Measurements from ENCODE around the gene SHANK1.

The SHANK1 gene

GRCh38 chr19:50721441-50722137 lies 2.0 kb upstream of the SHANK1 start:
- WGBS (ENCODE audit: insufficient coverage, insufficient read length) = no CpG with 5 or more reads among the region's 10 CpGs
- H3K9me3 ChIP-seq (ENCODE audit: control insufficient read depth, insufficient read depth, low read length) = peaks cover 23% of the 10 kb centered on the region
- H3K27me3 ChIP-seq (ENCODE audit: control insufficient read depth, insufficient read depth, low read length) = no peaks in the 10 kb centered on the region
- no peak for DNase-seq (ENCODE audit: low read depth, low spot score)
- no peak overlapping the region for H3K4me3 ChIP-seq (ENCODE audit: low read length)
- no peaks in the 10 kb centered on the region for H3K4me1 ChIP-seq (ENCODE audit: control insufficient read depth, insufficient read depth, low read length)
- no peak overlapping the region for H3K27ac ChIP-seq (ENCODE audit: low read length)
- H3K36me3 ChIP-seq (ENCODE audit: control insufficient read depth, insufficient read depth, low read length) = peaks cover 3% of the 10 kb centered on the region; the same call in 1 of the 2 replicates

- Histone ChIP-seq H3K36me3 (ENCODE audit: control insufficient read depth, insufficient read depth, low read length) (peaks cover 3% of the 10 kb centered on the region; the same call in 1 of the 2 replicates), H3K27me3 (ENCODE audit: control insufficient read depth, insufficient read depth, low read length) (no peaks in the 10 kb centered on the region), H3K27ac (ENCODE audit: low read length) (no peak overlapping the region), H3K4me1 (ENCODE audit: control insufficient read depth, insufficient read depth, low read length) (no peaks in the 10 kb centered on the region), H3K4me3 (ENCODE audit: low read length) (no peak overlapping the region), H3K9me3 (ENCODE audit: control insufficient read depth, insufficient read depth, low read length) (peaks cover 25% of the 10 kb centered on the region)
- no CpG with 5 or more reads among the region's 8 CpGs for WGBS (ENCODE audit: insufficient coverage, insufficient read length)
- no peak for DNase-seq (ENCODE audit: low read depth, low spot score)
Measured at GRCh38 chr19:50720921-50721381, 1.3 kb upstream of the SHANK1 start.

- peaks cover 27% of the 10 kb centered on the region for H3K9me3 ChIP-seq (ENCODE audit: control insufficient read depth, insufficient read depth, low read length)
- no peaks in the 10 kb centered on the region for H3K4me1 ChIP-seq (ENCODE audit: control insufficient read depth, insufficient read depth, low read length)
- H3K27ac ChIP-seq (ENCODE audit: low read length) = no peak overlapping the region
- no peaks in the 10 kb centered on the region for H3K27me3 ChIP-seq (ENCODE audit: control insufficient read depth, insufficient read depth, low read length)
- H3K36me3 ChIP-seq (ENCODE audit: control insufficient read depth, insufficient read depth, low read length) = peaks cover 3% of the 10 kb centered on the region; the same call in 1 of the 2 replicates
- H3K4me3 ChIP-seq (ENCODE audit: low read length) = no peak overlapping the region
- DNase-seq (ENCODE audit: low read depth, low spot score) = no peak
- no CpG with 5 or more reads among the region's 21 CpGs for WGBS (ENCODE audit: insufficient coverage, insufficient read length)
Measured at GRCh38 chr19:50720181-50720920, 749 bp upstream of the SHANK1 start.

- Histone ChIP-seq H3K27me3 (ENCODE audit: control insufficient read depth, insufficient read depth, low read length) (no peaks in the 10 kb centered on the region), H3K9me3 (ENCODE audit: control insufficient read depth, insufficient read depth, low read length) (peaks cover 31% of the 10 kb centered on the region), H3K27ac (ENCODE audit: low read length) (no peak overlapping the region), H3K4me1 (ENCODE audit: control insufficient read depth, insufficient read depth, low read length) (no peaks in the 10 kb centered on the region), H3K36me3 (ENCODE audit: control insufficient read depth, insufficient read depth, low read length) (no peaks in the 10 kb centered on the region; the same call in 1 of the 2 replicates), H3K4me3 (ENCODE audit: low read length) (no peak overlapping the region)
- no CpG with 5 or more reads among the region's 30 CpGs for WGBS (ENCODE audit: insufficient coverage, insufficient read length)
- no peak for DNase-seq (ENCODE audit: low read depth, low spot score)
Measured at GRCh38 chr19:50719119-50719435, 525 bp downstream of the SHANK1 start.

DNA sequence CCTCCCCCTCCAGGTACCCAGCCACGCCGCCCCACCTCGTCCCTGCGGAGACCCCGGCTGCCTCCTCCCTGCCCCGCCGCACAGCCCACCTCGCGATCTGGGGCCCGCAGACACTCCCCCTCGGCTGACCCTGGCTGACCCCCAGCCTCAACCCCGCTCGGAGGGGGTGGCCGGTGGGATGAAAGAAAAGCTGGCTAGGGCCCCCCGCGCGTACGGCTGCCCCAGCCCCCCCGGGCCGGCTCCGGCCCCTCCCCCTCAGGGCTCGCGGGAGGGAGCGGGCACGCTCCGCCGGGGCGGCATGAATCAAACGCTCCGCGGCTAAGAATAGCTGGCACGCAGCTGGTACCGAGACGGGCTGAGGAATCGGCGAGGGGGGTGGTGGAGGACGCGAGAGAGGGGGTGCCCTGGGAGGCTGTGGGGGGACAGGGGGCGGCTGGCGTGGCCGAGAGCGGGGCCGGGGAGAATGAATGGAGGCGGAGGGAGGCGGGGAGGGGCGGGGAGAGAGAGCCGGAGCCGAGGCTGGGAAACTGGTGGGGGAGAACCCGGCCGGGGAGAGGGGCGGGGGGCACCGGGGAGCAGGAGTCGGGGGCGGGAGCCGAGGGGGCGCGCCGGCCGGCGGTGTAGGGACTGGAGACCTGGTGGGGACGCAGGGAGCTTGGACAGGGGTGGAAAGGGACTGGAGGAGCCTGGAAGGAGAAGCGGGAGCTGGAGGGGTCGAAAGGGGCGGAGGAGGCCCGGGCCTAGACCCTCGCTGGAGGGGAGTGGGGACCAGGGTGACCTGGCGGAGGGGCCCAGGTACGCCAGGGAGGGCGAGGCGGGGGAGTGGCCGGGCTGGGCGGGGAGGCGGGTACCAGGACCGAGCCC lies 1.1 kb downstream of the SHANK1 start:
- Histone ChIP-seq H3K36me3 (ENCODE audit: control insufficient read depth, insufficient read depth, low read length) (no peaks in the 10 kb centered on the region; the same call in 1 of the 2 replicates), H3K4me1 (ENCODE audit: control insufficient read depth, insufficient read depth, low read length) (no peaks in the 10 kb centered on the region), H3K27ac (ENCODE audit: low read length) (no peak overlapping the region), H3K27me3 (ENCODE audit: control insufficient read depth, insufficient read depth, low read length) (no peaks in the 10 kb centered on the region), H3K4me3 (ENCODE audit: low read length) (peak overlapping the region; percentile 15; the same call in 1 of the 2 replicates), H3K9me3 (ENCODE audit: control insufficient read depth, insufficient read depth, low read length) (peaks cover 33% of the 10 kb centered on the region)
- no peak for DNase-seq (ENCODE audit: low read depth, low spot score)
- no CpG with 5 or more reads among the region's 74 CpGs for WGBS (ENCODE audit: insufficient coverage, insufficient read length)

DNA sequence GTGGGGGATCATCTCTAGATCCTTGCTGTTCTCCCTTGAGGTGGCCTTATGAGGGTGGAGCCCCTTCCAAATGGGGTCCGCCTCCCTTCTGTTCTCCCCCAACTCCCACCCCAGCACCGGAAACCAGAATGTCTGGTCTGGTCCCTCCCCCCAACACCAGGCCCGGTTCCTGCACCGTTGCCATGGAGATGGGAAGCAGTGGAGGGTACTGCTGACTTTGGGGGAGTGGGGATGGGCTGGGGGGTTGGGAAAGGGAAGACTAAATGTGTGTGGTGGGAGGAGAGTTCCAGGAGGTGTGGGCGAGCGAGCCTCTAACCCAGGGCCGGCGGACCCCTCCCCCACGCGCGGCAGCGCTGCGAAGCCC lies 1.7 kb downstream of the SHANK1 start:
- Histone ChIP-seq H3K36me3 (ENCODE audit: control insufficient read depth, insufficient read depth, low read length) (no peaks in the 10 kb centered on the region; the same call in 1 of the 2 replicates), H3K4me1 (ENCODE audit: control insufficient read depth, insufficient read depth, low read length) (no peaks in the 10 kb centered on the region), H3K27ac (ENCODE audit: low read length) (no peak overlapping the region), H3K27me3 (ENCODE audit: control insufficient read depth, insufficient read depth, low read length) (no peaks in the 10 kb centered on the region), H3K9me3 (ENCODE audit: control insufficient read depth, insufficient read depth, low read length) (peaks cover 32% of the 10 kb centered on the region), H3K4me3 (ENCODE audit: low read length) (no peak overlapping the region)
- no peak for DNase-seq (ENCODE audit: low read depth, low spot score)
- WGBS (ENCODE audit: insufficient coverage, insufficient read length) = no CpG with 5 or more reads among the region's 13 CpGs

DNA sequence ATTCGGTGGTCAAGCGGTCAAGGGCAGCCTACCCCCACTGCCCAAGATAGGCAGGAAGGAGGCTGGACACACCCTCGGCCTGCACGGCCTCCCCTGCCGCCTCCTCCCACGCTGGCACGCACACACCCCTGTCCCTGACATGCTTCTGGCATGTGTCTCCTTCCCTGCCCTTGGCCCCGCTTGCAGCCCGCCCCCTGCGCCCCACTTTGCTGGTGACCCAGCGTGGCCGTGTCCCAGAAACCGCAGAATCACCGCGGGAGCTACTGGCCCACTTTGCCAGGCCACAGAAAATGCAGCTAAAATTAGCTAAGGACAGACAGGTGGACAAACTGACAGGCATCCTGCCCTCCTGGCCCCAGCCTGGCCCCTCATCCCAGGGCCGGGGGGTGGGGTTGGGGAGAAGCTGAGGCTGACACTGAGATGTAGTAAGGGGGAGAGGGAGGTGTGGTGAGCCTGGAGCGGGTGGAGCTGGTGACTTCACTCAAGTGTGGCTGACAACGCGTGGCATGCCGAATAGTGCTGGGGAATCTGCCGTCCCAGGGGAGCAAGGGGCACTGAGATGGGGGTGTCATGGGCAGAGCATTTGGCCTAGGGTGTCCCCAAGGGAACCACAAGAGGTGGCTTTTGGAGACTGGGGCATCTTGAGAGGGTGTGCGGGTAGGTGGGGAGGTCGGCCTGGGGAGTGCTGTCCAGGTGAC lies 2.4 kb downstream of the SHANK1 start:
- H3K4me3 ChIP-seq (ENCODE audit: low read length) = no peak overlapping the region
- H3K4me1 ChIP-seq (ENCODE audit: control insufficient read depth, insufficient read depth, low read length) = no peaks in the 10 kb centered on the region
- no peak overlapping the region for H3K27ac ChIP-seq (ENCODE audit: low read length)
- no peaks in the 10 kb centered on the region; the same call in 1 of the 2 replicates for H3K36me3 ChIP-seq (ENCODE audit: control insufficient read depth, insufficient read depth, low read length)
- WGBS (ENCODE audit: insufficient coverage, insufficient read length) = no CpG with 5 or more reads among the region's 23 CpGs
- peaks cover 30% of the 10 kb centered on the region for H3K9me3 ChIP-seq (ENCODE audit: control insufficient read depth, insufficient read depth, low read length)
- DNase-seq (ENCODE audit: low read depth, low spot score) = no peak
- H3K27me3 ChIP-seq (ENCODE audit: control insufficient read depth, insufficient read depth, low read length) = no peaks in the 10 kb centered on the region

- no peaks in the 10 kb centered on the region; the same call in 1 of the 2 replicates for H3K36me3 ChIP-seq (ENCODE audit: control insufficient read depth, insufficient read depth, low read length)
- H3K4me1 ChIP-seq (ENCODE audit: control insufficient read depth, insufficient read depth, low read length) = no peaks in the 10 kb centered on the region
- no peak for DNase-seq (ENCODE audit: low read depth, low spot score)
- H3K27me3 ChIP-seq (ENCODE audit: control insufficient read depth, insufficient read depth, low read length) = no peaks in the 10 kb centered on the region
- peaks cover 32% of the 10 kb centered on the region for H3K9me3 ChIP-seq (ENCODE audit: control insufficient read depth, insufficient read depth, low read length)
- no peak overlapping the region for H3K4me3 ChIP-seq (ENCODE audit: low read length)
- no peak overlapping the region for H3K27ac ChIP-seq (ENCODE audit: low read length)
- WGBS (ENCODE audit: insufficient coverage, insufficient read length) = no CpG with 5 or more reads among the region's 39 CpGs
Measured at GRCh38 chr19:50716178-50717025, 3.2 kb downstream of the SHANK1 start.

DNA sequence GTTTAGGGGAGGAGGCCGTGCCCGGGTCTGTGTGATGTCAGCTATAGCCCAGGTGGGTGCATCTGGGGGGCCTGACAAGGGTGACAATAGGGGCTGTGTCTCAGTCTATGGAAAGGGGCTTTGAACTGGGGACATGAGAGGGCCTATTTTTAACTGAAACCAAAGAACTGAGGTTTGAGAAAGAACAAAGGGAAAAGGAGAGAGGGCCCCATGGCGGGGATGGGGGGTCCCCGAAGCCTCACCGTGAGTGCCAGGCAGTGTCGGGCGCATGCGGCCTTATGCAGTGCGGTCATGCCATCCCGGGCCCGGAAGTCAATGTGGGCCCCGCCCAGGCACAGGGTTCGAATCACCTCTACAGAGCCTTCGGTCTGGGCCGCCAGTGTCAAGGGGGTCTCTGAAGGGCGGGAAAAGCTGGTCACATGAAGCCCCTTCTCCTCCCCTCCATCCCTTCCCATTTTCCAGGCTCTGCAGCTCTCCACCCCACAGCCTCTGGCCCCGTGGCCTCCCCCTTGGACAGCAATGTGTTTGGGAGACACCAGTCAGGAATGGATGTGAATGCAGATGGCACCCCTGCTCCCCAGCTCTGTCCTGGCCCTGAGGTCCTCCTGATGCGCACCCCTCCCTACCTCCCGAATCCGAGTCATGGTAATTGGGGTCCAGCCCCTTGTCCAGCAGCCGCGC lies 5.9 kb downstream of the SHANK1 start:
- Histone ChIP-seq H3K27ac (ENCODE audit: low read length) (no peak overlapping the region), H3K27me3 (ENCODE audit: control insufficient read depth, insufficient read depth, low read length) (no peaks in the 10 kb centered on the region), H3K4me3 (ENCODE audit: low read length) (no peak overlapping the region), H3K4me1 (ENCODE audit: control insufficient read depth, insufficient read depth, low read length) (no peaks in the 10 kb centered on the region), H3K36me3 (ENCODE audit: control insufficient read depth, insufficient read depth, low read length) (no peaks in the 10 kb centered on the region), H3K9me3 (ENCODE audit: control insufficient read depth, insufficient read depth, low read length) (peaks cover 36% of the 10 kb centered on the region)
- no CpG with 5 or more reads among the region's 22 CpGs for WGBS (ENCODE audit: insufficient coverage, insufficient read length)
- no peak for DNase-seq (ENCODE audit: low read depth, low spot score)

Data from iPS DF 6.9 (cell line).